Endodermal cell (in vitro differentiated cells): ENCODE measurements around the gene UVRAG. TPM values are rescaled to one million over a fixed set of nuclear protein-coding genes. Genes with fewer than 3 reads are reported as not detected.
A peak's percentile ranks its signal among the peaks of the same experiment; 100 is the strongest.

Source experiments
- DNase-seq: peaks from one replicate; pipeline ENCODE4 v3.0.0-alpha.2; 2017
- H3K27ac ChIP-seq: 2 replicates; pipeline ENCODE4 v1.5.1; 2013; ENCODE audit warnings: mild to moderate bottlenecking, low read depth, low read length, moderate library complexity
- H3K27me3 ChIP-seq: 2 replicates; pipeline ENCODE4 v1.6.1; 2013; ENCODE audit warnings: mild to moderate bottlenecking, low read length, moderate library complexity; ENCODE audit not compliant: insufficient read depth, control insufficient read depth, poor library complexity, severe bottlenecking
- H3K36me3 ChIP-seq: 2 replicates; pipeline ENCODE4 v1.7.0; 2013; ENCODE audit warnings: mild to moderate bottlenecking, low read length, moderate library complexity; ENCODE audit not compliant: control insufficient read depth, insufficient read depth
- H3K4me1 ChIP-seq: one replicate; pipeline ENCODE4 v1.7.0; 2013; ENCODE audit warnings: low read length; ENCODE audit not compliant: control insufficient read depth, insufficient read depth
- H3K4me3 ChIP-seq: 2 replicates; pipeline ENCODE4 v1.5.1; 2013; ENCODE audit warnings: mild to moderate bottlenecking, low read length, moderate library complexity
- H3K9ac ChIP-seq: 2 replicates; pipeline ENCODE4 v1.6.1; 2013; ENCODE audit warnings: mild to moderate bottlenecking, low read length, moderate library complexity; ENCODE audit not compliant: poor library complexity, severe bottlenecking; ENCODE audit errors: extremely low read depth
- H3K9me3 ChIP-seq: 2 replicates; pipeline ENCODE4 v1.6.1; 2013; ENCODE audit warnings: mild to moderate bottlenecking, low read length, moderate library complexity; ENCODE audit not compliant: control insufficient read depth
- H3K27ac Mint-ChIP-seq: 2 replicates; pipeline ENCODE4 v1.8.0; 2020; ENCODE audit warnings: mixed read lengths
- H3K27me3 Mint-ChIP-seq: 2 replicates; pipeline ENCODE4 v1.8.0; 2021; ENCODE audit warnings: mild to moderate bottlenecking, mixed read lengths; ENCODE audit not compliant: insufficient read depth
- H3K36me3 Mint-ChIP-seq: 2 replicates; pipeline ENCODE4 v1.8.0; 2020; ENCODE audit warnings: low read depth, mixed read lengths
- H3K4me1 Mint-ChIP-seq: 2 replicates; pipeline ENCODE4 v1.8.0; 2020; ENCODE audit warnings: mixed read lengths
- H3K4me3 Mint-ChIP-seq: 2 replicates; pipeline ENCODE4 v1.8.0; 2020; ENCODE audit warnings: mild to moderate bottlenecking, moderate library complexity, mixed read lengths
- H3K9me3 Mint-ChIP-seq: 2 replicates; pipeline ENCODE4 v1.8.0; 2020; ENCODE audit warnings: mild to moderate bottlenecking, mixed read lengths
- WGBS, 2 experiments: methylation state at CpG; one replicate each; pipeline versions ENCODE4 v1.1.5 to v1.1.7; 2013; ENCODE audit warnings: missing lambda C conversion rate in 2 of 2, mixed read lengths in 1 of 2; ENCODE audit not compliant: insufficient coverage in 1 of 2, insufficient read length in 1 of 2; 5-methylcytosine and 5-hydroxymethylcytosine counted together
- long read RNA-seq, 4 experiments: library from polyadenylated mRNA in 2 of 4; library from RNA in 1 of 4; library from capped mRNA in 1 of 4; stranded (forward) in 3 of 4; unstranded in 1 of 4; transcript quantifications; one replicate each; pipeline ENCODE4 v2.0.0, GENCODE V29; 2020 to 2021; ENCODE audit warnings: inconsistent platforms in 1 of 4
- polyA plus RNA-seq, 2 experiments: library from polyadenylated mRNA; stranded (reverse); fragments of 50-300 nt; gene quantifications; one replicate each; pipeline ENCODE4 v1.2.3, GENCODE V29; 2013
- total RNA-seq, 2 donors: library from RNA; stranded (reverse); fragmentation: NEBNext Ultra II Directional in 1 of 2; extraction: Animal tissue kit (Norgen Biotek cat#: 25700) in 1 of 2; gene quantifications; 2 replicates in 1 of 2; 3 replicates in 1 of 2; pipeline ENCODE4 v1.2.1, GENCODE V29; 2021
- TF ChIP-seq, protein P1 (sequence below): fragments of 200-600 bp; sonication (generic); conservative IDR thresholded peaks from 2 replicates; pipeline ENCODE4 v1.5.0; 2021; ENCODE audit warnings: antibody characterized with exemption, mild to moderate bottlenecking

The UVRAG gene
- 10 to 100 TPM; 19.7 to 34.9 TPM for total RNA-seq
- polyA plus RNA-seq (2013, experiment 1 of 2): 18.4 TPM
- 16.8 TPM for polyA plus RNA-seq (2013, experiment 2 of 2)
- long read RNA-seq, experiment 1, partial matches to known transcripts: 0 of 4 reads
- long read RNA-seq, experiment 1, other reads (novel, unspliced or antisense): 4 of 4 reads
- long read RNA-seq, experiment 2, full-length matches to known transcripts: 32 of 46 reads
- long read RNA-seq, experiment 2, partial matches to known transcripts: 3 of 46 reads
- long read RNA-seq, experiment 2, other reads (novel, unspliced or antisense): 11 of 46 reads
- long read RNA-seq, experiment 3, full-length matches to known transcripts: 89 of 141 reads
- long read RNA-seq, experiment 3, partial matches to known transcripts: 13 of 141 reads
- long read RNA-seq, experiment 3, other reads (novel, unspliced or antisense): 39 of 141 reads
- long read RNA-seq, experiment 4, partial matches to known transcripts: 0 of 2 reads
- long read RNA-seq, experiment 4, other reads (novel, unspliced or antisense): 2 of 2 reads

DNA sequence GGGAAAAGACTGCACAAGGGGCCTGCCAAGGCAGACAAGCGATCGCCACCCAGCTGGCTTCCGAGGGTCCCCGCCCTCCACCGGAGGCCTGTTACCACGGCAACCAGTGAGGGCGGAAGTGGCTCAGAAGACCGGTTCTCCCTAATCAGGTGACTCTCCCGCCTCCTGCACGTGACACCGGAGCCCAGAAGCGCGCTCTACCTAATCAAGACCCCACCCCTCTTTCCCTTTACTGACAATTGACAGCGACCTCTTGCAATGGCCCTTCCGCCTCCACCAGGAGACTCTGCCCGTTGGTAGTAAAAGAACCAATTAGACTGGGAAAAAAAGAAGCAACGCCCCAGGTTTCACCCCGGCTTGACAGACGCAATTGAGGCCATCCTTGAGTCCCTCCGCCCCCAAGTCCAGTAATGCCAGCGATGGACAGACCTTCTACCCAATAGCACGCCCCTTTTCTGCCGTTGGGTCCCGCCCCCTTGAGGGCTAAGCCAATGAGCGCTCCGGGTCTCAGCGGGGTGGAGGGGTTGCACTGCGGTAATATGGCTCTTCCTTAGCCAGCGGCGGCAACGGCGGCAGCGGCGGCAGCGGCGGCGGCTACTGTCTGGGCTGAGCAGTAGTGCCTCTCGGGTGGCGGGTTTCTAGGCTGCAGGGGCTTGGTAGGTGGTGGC is at the start of gene UVRAG:
Gene UVRAG (plus strand): TSS at position 534 of the 668 bp plus-strand sequence. CDS start 198 bp downstream, outside the sequence.
- no peaks in the 10 kb centered on the region for H3K36me3 ChIP-seq
- H3K4me3 ChIP-seq: peak within 1 kb of the TSS; percentile 91
- H3K9ac ChIP-seq: peak within 1 kb of the TSS; percentile 56
- H3K4me1 ChIP-seq: peaks cover 17% of the 10 kb centered on the region
- Mint-ChIP-seq H3K9me3 (no peaks in the 10 kb centered on the region), H3K27ac (peak within 1 kb of the TSS; percentile 96), H3K27me3 (no peaks in the 10 kb centered on the region), H3K4me3 (no peak within 1 kb of the TSS), H3K36me3 (no peaks in the 10 kb centered on the region), H3K4me1 (peaks cover 33% of the 10 kb centered on the region)
- H3K27ac ChIP-seq: peak within 1 kb of the TSS; percentile 72
- no peaks in the 10 kb centered on the region for H3K9me3 ChIP-seq
- no peaks in the 10 kb centered on the region for H3K27me3 ChIP-seq
- 0 to 1% methylated on average over 19 to 39 of the region's 39 CpGs for WGBS, 2 experiments
- TF ChIP-seq, protein P1, sequence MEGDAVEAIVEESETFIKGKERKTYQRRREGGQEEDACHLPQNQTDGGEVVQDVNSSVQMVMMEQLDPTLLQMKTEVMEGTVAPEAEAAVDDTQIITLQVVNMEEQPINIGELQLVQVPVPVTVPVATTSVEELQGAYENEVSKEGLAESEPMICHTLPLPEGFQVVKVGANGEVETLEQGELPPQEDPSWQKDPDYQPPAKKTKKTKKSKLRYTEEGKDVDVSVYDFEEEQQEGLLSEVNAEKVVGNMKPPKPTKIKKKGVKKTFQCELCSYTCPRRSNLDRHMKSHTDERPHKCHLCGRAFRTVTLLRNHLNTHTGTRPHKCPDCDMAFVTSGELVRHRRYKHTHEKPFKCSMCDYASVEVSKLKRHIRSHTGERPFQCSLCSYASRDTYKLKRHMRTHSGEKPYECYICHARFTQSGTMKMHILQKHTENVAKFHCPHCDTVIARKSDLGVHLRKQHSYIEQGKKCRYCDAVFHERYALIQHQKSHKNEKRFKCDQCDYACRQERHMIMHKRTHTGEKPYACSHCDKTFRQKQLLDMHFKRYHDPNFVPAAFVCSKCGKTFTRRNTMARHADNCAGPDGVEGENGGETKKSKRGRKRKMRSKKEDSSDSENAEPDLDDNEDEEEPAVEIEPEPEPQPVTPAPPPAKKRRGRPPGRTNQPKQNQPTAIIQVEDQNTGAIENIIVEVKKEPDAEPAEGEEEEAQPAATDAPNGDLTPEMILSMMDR: no peak
- DNase-seq: peak; percentile 100

DNA sequence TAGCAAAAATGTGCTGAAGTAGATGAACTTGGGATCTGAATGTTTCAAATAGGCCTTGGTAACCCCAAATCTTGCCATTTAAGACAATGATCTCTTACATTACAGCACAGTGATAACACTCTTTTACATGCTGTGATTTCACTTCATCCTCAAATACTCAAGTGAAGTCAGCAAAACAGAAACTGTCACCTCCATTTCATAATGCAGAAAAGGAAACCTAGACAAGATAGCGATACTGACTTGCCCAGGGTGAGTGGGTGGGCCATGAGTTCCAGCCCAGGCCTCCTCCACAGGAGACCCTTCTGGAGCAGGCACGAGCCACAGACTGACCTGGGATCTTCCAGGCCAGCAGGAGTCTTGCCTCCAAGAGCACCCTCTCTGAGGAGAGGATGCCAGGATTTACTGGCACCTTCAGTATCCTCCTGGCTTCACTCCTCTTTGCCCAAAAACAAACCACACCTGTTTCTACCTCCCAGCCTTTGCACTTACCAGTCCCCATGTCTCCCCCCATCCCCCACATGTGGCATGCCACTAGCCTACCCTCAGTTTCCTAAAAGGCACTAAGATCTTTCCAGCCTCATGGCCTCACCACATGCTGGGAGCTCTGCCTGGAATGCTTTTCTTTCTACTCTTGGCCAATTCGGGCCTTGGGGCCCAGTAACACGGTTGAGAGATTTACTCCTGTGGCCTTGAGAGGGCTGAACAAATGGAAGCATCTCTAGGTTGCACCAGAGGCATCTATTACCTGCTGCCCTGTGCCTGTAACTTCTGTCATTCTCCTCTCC is 48.4 kb upstream of the UVRAG start:
- peak; percentile 54 for DNase-seq
- no peak overlapping the region for H3K27ac Mint-ChIP-seq
- Histone ChIP-seq H3K4me3 (no peak overlapping the region), H3K27ac (no peak overlapping the region), H3K9ac (no peak overlapping the region), H3K36me3 (no peaks in the 10 kb centered on the region), H3K4me1 (no peaks in the 10 kb centered on the region), H3K9me3 (no peaks in the 10 kb centered on the region), H3K27me3 (peaks cover 24% of the 10 kb centered on the region)
- H3K9me3 Mint-ChIP-seq: peaks cover 8% of the 10 kb centered on the region
- H3K4me1 Mint-ChIP-seq: peaks cover 22% of the 10 kb centered on the region
- H3K27me3 Mint-ChIP-seq: peaks cover 67% of the 10 kb centered on the region
- TF ChIP-seq, protein P1: no peak
- 57 to 76% methylated on average over 4 of the region's 4 CpGs for WGBS, 2 experiments
- no peaks in the 10 kb centered on the region for H3K36me3 Mint-ChIP-seq
- H3K4me3 Mint-ChIP-seq: no peak overlapping the region

DNA sequence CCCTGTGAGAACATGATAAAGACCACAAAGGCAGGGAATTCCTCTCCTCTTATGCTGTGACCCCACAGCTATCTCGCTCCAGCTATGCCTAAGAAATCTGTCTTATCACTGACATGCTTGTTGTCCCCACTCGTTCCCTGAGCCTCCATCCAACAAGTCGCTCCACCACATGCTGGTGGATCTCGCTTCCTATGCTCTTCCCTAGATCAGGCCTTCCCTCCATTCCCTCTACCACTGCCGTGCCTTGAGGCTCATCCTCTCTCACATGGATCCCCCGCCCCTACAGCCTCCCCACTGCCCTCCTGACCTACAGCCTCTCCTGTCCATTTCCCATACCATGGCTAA is 47.8 kb upstream of the UVRAG start:
- Mint-ChIP-seq H3K4me1 (peaks cover 22% of the 10 kb centered on the region), H3K27ac (no peak overlapping the region)

More for the DNA sequence above, 47.8 kb upstream of the UVRAG start:
- Histone ChIP-seq H3K9ac (no peak overlapping the region), H3K36me3 (no peaks in the 10 kb centered on the region), H3K27ac (no peak overlapping the region), H3K4me1 (no peaks in the 10 kb centered on the region), H3K4me3 (no peak overlapping the region), H3K27me3 (peaks cover 24% of the 10 kb centered on the region), H3K9me3 (no peaks in the 10 kb centered on the region)
- 74 to 81% methylated on average over 3 to 6 of the region's 6 CpGs for WGBS, 2 experiments
- peak; percentile 57 for DNase-seq
- H3K27me3 Mint-ChIP-seq: peaks cover 71% of the 10 kb centered on the region
- no peaks in the 10 kb centered on the region for H3K36me3 Mint-ChIP-seq
- H3K9me3 Mint-ChIP-seq: peaks cover 8% of the 10 kb centered on the region
- TF ChIP-seq, protein P1: no peak
- no peak overlapping the region for H3K4me3 Mint-ChIP-seq
